HEK293 (cell line): Measurements from ENCODE around the gene MMAB.

ENCODE experiments used
- CTCF ChIA-PET: fragments of 350-600 bp; formaldehyde crosslinking; extraction: SDS; loops from one replicate; lab custom pipeline; 2021; ENCODE audit warnings: antibody characterized with exemption; lab: Yijun Ruan, JAX
- POLR2A ChIA-PET: fragments of 300-600 bp; formaldehyde crosslinking; extraction: SDS; loops from one replicate; lab custom pipeline; 2020; ENCODE audit warnings: antibody characterized with exemption, inconsistent platforms; lab: Yijun Ruan, JAX
- H3K27ac ChIP-seq: fragments of 200-500 bp; sonication (Bioruptor generic); 2 replicates; pipeline ENCODE4 v1.5.1; 2014; ENCODE audit warnings: low read depth, low read length, control low read depth, inconsistent platforms; ENCODE audit errors: extremely low read depth
- H3K36me3 ChIP-seq, 2 experiments: fragments of 200-500 bp in 1 of 2; sonication (Bioruptor generic) in 1 of 2; 1 replicate in 1 of 2; 2 replicates in 1 of 2; pipeline ENCODE4 v1.5.1; 2014 to 2017; ENCODE audit warnings: inconsistent platforms in 2 of 2, low read length in 2 of 2; ENCODE audit not compliant: control insufficient read depth in 2 of 2, insufficient read depth in 1 of 2
- H3K4me1 ChIP-seq: fragments of 200-500 bp; sonication (Bioruptor generic); 2 replicates; pipeline ENCODE4 v1.5.1; 2014; ENCODE audit warnings: mild to moderate bottlenecking, low read length, inconsistent platforms; ENCODE audit not compliant: control insufficient read depth, insufficient read depth
- H3K4me3 ChIP-seq: 2 replicates; pipeline ENCODE4 v1.5.1; 2011; ENCODE audit warnings: low read depth, mild to moderate bottlenecking, control low read depth, low read length, moderate library complexity
- H3K9me3 ChIP-seq: fragments of 200-500 bp; sonication (Bioruptor generic); 2 replicates; pipeline ENCODE4 v1.5.1; 2014; ENCODE audit warnings: low read depth, low read length, inconsistent platforms; ENCODE audit not compliant: control insufficient read depth, insufficient read depth
- GLIS1 ChIP-seq: fragments of 450-650 bp; formaldehyde crosslinking; IDR thresholded peaks from 2 replicates; pipeline ENCODE4 v1.5.1; 2016; ENCODE audit warnings: missing biosample characterization, missing genetic modification characterization
- IKZF3 ChIP-seq: fragments of 450-650 bp; IDR thresholded peaks from 2 replicates; pipeline ENCODE4 v1.5.0; 2018; ENCODE audit warnings: missing biosample characterization, mild to moderate bottlenecking, missing genetic modification characterization, moderate library complexity
- KLF8 ChIP-seq: fragments of 450-650 bp; formaldehyde crosslinking; IDR thresholded peaks from 2 replicates; pipeline ENCODE4 v1.5.1; 2016; ENCODE audit warnings: missing biosample characterization, missing genetic modification characterization
- SETDB1 ChIP-seq: IDR thresholded peaks from one replicate; pipeline ENCODE4 v1.6.1; 2017; ENCODE audit warnings: mild to moderate bottlenecking, low read length, moderate library complexity, mixed read lengths; ENCODE audit not compliant: insufficient read length
- WT1 ChIP-seq: fragments of 450-650 bp; formaldehyde crosslinking; IDR thresholded peaks from 2 replicates; pipeline ENCODE4 v1.5.1; 2016; ENCODE audit warnings: missing biosample characterization, missing genetic modification characterization
- ZBTB1 ChIP-seq: fragments of 450-650 bp; formaldehyde crosslinking; IDR thresholded peaks from 2 replicates; pipeline ENCODE4 v1.5.1; 2016; ENCODE audit warnings: missing biosample characterization, missing genetic modification characterization
- ZBTB7A ChIP-seq: fragments of 450-650 bp; formaldehyde crosslinking; IDR thresholded peaks from 2 replicates; pipeline ENCODE4 v1.5.1; 2016; ENCODE audit warnings: low read depth, missing biosample characterization, missing genetic modification characterization
- ZBTB8A ChIP-seq: fragments of 450-650 bp; formaldehyde crosslinking; IDR thresholded peaks from 2 replicates; pipeline ENCODE4 v1.5.1; 2016; ENCODE audit warnings: missing biosample characterization, missing genetic modification characterization
- ZFP69B ChIP-seq: fragments of 450-650 bp; formaldehyde crosslinking; IDR thresholded peaks from 2 replicates; pipeline ENCODE4 v1.5.1; 2016; ENCODE audit warnings: missing biosample characterization, missing genetic modification characterization
- ZIC2 ChIP-seq: fragments of 450-650 bp; formaldehyde crosslinking; IDR thresholded peaks from 2 replicates; pipeline ENCODE4 v1.5.1; 2016; ENCODE audit warnings: missing biosample characterization, missing genetic modification characterization
- ZNF155 ChIP-seq: fragments of 450-650 bp; formaldehyde crosslinking; IDR thresholded peaks from 2 replicates; pipeline ENCODE4 v1.5.1; 2016; ENCODE audit warnings: missing biosample characterization, missing genetic modification characterization
- ZNF169 ChIP-seq: fragments of 450-650 bp; formaldehyde crosslinking; IDR thresholded peaks from 2 replicates; pipeline ENCODE4 v1.5.1; 2016; ENCODE audit warnings: missing biosample characterization, missing genetic modification characterization
- ZNF335 ChIP-seq: fragments of 450-650 bp; formaldehyde crosslinking; conservative IDR thresholded peaks from 2 replicates; pipeline ENCODE4 v1.5.1; 2016; ENCODE audit warnings: missing biosample characterization, missing genetic modification characterization
- ZNF354C ChIP-seq: fragments of 450-650 bp; formaldehyde crosslinking; IDR thresholded peaks from 2 replicates; pipeline ENCODE4 v1.5.1; 2016; ENCODE audit warnings: missing biosample characterization, missing genetic modification characterization, low read depth, borderline replicate concordance
- ZNF548 ChIP-seq: fragments of 450-650 bp; formaldehyde crosslinking; IDR thresholded peaks from 2 replicates; pipeline ENCODE4 v1.5.1; 2016; ENCODE audit warnings: missing biosample characterization, missing genetic modification characterization
- ZNF561 ChIP-seq: fragments of 450-650 bp; IDR thresholded peaks from 2 replicates; pipeline ENCODE4 v1.5.1; 2018; ENCODE audit warnings: missing biosample characterization, missing genetic modification characterization, borderline replicate concordance
- ZNF571 ChIP-seq: fragments of 450-650 bp; formaldehyde crosslinking; IDR thresholded peaks from 2 replicates; pipeline ENCODE4 v1.5.0; 2017; ENCODE audit warnings: missing biosample characterization, missing genetic modification characterization
- ZNF600 ChIP-seq: fragments of 450-650 bp; formaldehyde crosslinking; IDR thresholded peaks from 2 replicates; pipeline ENCODE4 v1.5.1; 2016; ENCODE audit warnings: missing biosample characterization, missing genetic modification characterization
- ZNF677 ChIP-seq: fragments of 450-650 bp; IDR thresholded peaks from 2 replicates; pipeline ENCODE4 v1.5.0; 2018; ENCODE audit warnings: missing biosample characterization, mild to moderate bottlenecking, missing genetic modification characterization, moderate library complexity
- TF ChIP-seq, protein P1 (sequence below): fragments of 450-650 bp; formaldehyde crosslinking; IDR thresholded peaks from 2 replicates; pipeline ENCODE4 v1.5.1; 2016; ENCODE audit warnings: missing biosample characterization, missing genetic modification characterization
- TF ChIP-seq, protein P2 (sequence below): fragments of 450-650 bp; formaldehyde crosslinking; IDR thresholded peaks from 2 replicates; pipeline ENCODE4 v1.5.1; 2017; ENCODE audit warnings: missing biosample characterization, missing genetic modification characterization
- TF ChIP-seq, protein P3 (sequence below): fragments of 450-650 bp; formaldehyde crosslinking; IDR thresholded peaks from 2 replicates; pipeline ENCODE4 v1.5.1; 2016; ENCODE audit warnings: missing biosample characterization, missing genetic modification characterization
- TF ChIP-seq, protein P4 (sequence below): fragments of 450-650 bp; formaldehyde crosslinking; IDR thresholded peaks from 2 replicates; pipeline ENCODE4 v1.5.1; 2016; ENCODE audit warnings: missing biosample characterization, missing genetic modification characterization

MMAB gene

DNA sequence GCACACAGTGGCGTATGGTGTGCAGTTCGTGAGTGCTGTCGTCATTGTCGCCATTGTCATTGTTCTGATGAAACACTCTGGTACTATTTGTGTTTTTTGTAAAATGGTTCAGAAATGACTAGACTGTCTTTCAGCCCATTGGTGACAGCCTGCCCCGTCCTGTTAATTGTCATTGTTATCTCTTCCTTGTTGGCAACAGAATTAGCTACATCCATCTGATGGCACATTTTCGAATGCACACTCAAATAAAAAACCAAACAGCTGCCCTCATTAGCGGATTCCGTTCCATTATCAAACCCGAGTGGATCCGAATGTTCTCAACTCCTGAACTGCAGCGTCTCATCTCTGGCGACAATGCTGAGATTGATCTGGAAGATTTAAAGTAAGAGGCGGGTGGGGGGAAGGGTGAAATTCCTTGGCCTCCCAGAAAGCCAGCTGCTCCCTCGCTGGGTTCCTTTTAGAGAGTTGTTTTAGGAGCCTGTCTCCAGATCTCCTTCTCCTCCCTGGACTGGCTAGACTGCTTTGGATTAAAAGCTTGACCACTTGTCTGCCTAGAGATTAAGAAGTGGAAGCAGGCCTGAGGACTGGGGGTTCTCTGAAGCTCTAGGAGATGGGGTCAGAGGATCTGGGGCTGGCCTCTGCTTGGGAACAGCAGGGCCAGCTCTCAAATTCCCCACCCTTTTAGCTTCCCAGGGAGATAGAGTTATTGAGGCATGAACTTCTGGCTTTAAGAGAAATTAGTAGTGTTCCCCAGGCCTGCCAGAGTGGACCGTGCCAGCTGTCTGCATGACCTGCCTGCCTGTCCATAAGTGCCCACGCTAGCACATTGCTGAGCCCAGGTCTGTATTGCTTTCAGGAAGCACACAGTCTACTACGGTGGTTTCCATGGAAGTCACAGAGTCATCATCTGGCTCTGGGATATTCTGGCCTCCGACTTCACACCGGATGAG lies 43.3 kb downstream of the MMAB start:
- ChIA-PET POLR2A (no interaction called here), CTCF (interaction anchor here (0.6 to 1.0 kb wide), 3 partner anchors 9 to 98 kb away, joined by 3 to 5 read pairs (median 4); no protein-coding TSS in a partner anchor)
- no peak overlapping the region for H3K4me3 ChIP-seq
- H3K27ac ChIP-seq, result no peak overlapping the region
- peaks cover 4 to 47% of the 10 kb centered on the region in 2 experiments; a peak in 2 of 3 replicates for H3K36me3 ChIP-seq
- TF ChIP-seq ZNF561 (tag by site-specific recombination) (no peak), ZBTB8A (tag by site-specific recombination) (no peak), SETDB1 (no peak), ZNF677 (tag by site-specific recombination) (no peak), ZNF571 (tag by site-specific recombination) (no peak), ZFP69B (tag by site-specific recombination) (no peak), KLF8 (tag by site-specific recombination) (no peak), ZNF354C (tag by site-specific recombination) (no peak), ZNF600 (tag by site-specific recombination) (no peak), ZNF335 (tag by site-specific recombination) (no peak), ZNF548 (tag by site-specific recombination) (no peak), ZBTB1 (no peak), ZNF155 (tag by site-specific recombination) (no peak), ZBTB7A (tag by site-specific recombination) (no peak), WT1 (tag by site-specific recombination) (no peak)
- TF ChIP-seq, protein P1, sequence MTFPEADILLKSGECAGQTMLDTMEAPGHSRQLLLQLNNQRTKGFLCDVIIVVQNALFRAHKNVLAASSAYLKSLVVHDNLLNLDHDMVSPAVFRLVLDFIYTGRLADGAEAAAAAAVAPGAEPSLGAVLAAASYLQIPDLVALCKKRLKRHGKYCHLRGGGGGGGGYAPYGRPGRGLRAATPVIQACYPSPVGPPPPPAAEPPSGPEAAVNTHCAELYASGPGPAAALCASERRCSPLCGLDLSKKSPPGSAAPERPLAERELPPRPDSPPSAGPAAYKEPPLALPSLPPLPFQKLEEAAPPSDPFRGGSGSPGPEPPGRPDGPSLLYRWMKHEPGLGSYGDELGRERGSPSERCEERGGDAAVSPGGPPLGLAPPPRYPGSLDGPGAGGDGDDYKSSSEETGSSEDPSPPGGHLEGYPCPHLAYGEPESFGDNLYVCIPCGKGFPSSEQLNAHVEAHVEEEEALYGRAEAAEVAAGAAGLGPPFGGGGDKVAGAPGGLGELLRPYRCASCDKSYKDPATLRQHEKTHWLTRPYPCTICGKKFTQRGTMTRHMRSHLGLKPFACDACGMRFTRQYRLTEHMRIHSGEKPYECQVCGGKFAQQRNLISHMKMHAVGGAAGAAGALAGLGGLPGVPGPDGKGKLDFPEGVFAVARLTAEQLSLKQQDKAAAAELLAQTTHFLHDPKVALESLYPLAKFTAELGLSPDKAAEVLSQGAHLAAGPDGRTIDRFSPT (tag by site-specific recombination), result no peak
- TF ChIP-seq, protein P2, sequence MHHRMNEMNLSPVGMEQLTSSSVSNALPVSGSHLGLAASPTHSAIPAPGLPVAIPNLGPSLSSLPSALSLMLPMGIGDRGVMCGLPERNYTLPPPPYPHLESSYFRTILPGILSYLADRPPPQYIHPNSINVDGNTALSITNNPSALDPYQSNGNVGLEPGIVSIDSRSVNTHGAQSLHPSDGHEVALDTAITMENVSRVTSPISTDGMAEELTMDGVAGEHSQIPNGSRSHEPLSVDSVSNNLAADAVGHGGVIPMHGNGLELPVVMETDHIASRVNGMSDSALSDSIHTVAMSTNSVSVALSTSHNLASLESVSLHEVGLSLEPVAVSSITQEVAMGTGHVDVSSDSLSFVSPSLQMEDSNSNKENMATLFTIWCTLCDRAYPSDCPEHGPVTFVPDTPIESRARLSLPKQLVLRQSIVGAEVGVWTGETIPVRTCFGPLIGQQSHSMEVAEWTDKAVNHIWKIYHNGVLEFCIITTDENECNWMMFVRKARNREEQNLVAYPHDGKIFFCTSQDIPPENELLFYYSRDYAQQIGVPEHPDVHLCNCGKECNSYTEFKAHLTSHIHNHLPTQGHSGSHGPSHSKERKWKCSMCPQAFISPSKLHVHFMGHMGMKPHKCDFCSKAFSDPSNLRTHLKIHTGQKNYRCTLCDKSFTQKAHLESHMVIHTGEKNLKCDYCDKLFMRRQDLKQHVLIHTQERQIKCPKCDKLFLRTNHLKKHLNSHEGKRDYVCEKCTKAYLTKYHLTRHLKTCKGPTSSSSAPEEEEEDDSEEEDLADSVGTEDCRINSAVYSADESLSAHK (tag by site-specific recombination), result no peak
- no peaks in the 10 kb centered on the region for H3K9me3 ChIP-seq
- no peaks in the 10 kb centered on the region for H3K4me1 ChIP-seq

DNA sequence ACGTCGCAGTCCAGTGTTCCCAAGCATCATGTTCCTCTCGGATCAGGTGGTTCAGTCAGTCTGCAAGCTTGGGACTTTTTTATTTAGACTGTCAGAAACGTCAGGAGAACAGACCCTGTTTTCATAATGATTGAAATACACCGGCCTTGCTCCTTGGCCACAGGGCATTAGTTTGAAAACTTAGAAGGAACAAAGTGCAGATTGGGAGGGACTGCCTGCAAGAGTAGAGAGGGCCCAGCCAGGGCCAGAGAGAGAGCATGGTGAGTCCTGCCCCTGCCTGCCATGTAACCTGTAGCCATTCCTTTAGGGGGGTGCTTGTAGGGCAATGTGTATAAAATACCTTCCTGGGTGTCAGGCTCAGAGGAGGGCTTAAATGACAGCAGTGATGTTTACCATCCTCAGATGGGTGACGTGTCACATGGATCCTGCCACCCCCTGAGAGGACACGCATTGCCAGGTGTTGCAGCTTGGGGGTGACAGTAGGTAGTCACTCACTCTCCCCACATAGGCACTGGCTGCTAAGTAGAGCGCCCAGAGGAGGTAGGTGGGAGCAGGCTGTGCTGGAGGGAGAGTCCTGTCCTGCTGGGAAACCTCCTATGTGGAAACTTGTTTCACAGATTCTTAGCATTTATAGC lies 45.7 kb downstream of the MMAB start:
- H3K9me3 ChIP-seq, result no peaks in the 10 kb centered on the region
- ChIA-PET CTCF (interaction anchor here (0.7 kb wide), 1 partner anchor 78 kb away, joined by 3 read pairs; no protein-coding TSS in a partner anchor), POLR2A (no interaction called here)
- no peaks in the 10 kb centered on the region for H3K4me1 ChIP-seq
- no peak overlapping the region for H3K27ac ChIP-seq
- H3K36me3 ChIP-seq, result peaks cover 4 to 63% of the 10 kb centered on the region in 2 experiments; a peak in 2 of 3 replicates
- TF ChIP-seq IKZF3 (tag by site-specific recombination) (no peak), ZNF169 (tag by site-specific recombination) (no peak), GLIS1 (peak; percentile 82), ZIC2 (peak; percentile 37)
- TF ChIP-seq, protein P3, sequence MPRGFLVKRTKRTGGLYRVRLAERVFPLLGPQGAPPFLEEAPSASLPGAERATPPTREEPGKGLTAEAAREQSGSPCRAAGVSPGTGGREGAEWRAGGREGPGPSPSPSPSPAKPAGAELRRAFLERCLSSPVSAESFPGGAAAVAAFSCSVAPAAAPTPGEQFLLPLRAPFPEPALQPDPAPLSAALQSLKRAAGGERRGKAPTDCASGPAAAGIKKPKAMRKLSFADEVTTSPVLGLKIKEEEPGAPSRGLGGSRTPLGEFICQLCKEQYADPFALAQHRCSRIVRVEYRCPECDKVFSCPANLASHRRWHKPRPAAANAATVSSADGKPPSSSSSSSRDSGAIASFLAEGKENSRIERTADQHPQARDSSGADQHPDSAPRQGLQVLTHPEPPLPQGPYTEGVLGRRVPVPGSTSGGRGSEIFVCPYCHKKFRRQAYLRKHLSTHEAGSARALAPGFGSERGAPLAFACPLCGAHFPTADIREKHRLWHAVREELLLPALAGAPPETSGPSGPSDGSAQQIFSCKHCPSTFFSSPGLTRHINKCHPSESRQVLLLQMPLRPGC (tag by site-specific recombination), result no peak
- TF ChIP-seq, protein P4, sequence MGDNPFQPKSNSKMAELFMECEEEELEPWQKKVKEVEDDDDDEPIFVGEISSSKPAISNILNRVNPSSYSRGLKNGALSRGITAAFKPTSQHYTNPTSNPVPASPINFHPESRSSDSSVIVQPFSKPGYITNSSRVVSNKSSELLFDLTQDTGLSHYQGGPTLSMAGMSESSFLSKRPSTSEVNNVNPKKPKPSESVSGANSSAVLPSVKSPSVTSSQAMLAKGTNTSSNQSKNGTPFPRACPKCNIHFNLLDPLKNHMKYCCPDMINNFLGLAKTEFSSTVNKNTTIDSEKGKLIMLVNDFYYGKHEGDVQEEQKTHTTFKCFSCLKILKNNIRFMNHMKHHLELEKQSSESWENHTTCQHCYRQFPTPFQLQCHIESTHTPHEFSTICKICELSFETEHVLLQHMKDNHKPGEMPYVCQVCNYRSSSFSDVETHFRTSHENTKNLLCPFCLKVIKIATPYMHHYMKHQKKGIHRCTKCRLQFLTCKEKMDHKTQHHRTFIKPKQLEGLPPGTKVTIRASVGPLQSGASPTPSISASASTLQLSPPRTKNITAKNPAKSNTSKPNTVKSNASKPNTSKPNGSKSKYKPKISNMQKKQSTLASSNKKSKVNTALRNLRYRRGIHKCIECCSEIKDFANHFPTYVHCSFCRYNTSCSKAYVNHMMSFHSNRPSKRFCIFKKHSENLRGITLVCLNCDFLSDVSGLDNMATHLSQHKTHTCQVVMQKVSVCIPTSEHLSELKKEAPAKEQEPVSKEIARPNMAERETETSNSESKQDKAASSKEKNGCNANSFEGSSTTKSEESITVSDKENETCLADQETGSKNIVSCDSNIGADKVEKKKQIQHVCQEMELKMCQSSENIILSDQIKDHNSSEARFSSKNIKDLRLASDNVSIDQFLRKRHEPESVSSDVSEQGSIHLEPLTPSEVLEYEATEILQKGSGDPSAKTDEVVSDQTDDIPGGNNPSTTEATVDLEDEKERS (tag by site-specific recombination), result no peak
- H3K4me3 ChIP-seq, result no peak overlapping the region
